ENCODE data around the gene CEACAM19. TPM values are rescaled to one million over a fixed set of nuclear protein-coding genes. Genes with fewer than 3 reads are reported as not detected.

Gene CEACAM19
- polyA plus RNA-seq, 3 donors: 7.6 TPM; not detected in 2

GRCh38 chr19:44701228-44701627 is 29.9 kb downstream of the CEACAM19 start:
- no peaks in the 10 kb centered on the region for H3K4me1 Mint-ChIP-seq
- no peak for DNase-seq
- H3K4me3 Mint-ChIP-seq: no peak overlapping the region
- no peak overlapping the region for H3K27ac Mint-ChIP-seq
- WGBS (ENCODE audit: insufficient coverage): 97% methylated on average over 11 of the region's 15 CpGs
- H3K27me3 ChIP-seq (ENCODE audit: control insufficient read depth in 2 of 2, insufficient read depth in 2 of 2, low read length in 2 of 2): peaks cover 0 to 10% of the 10 kb centered on the region in 2 donors
- H3K9me3 ChIP-seq (replicated peaks in 1 of 2; ENCODE audit: control insufficient read depth in 1 of 2, insufficient read depth in 1 of 2, low read length in 2 of 2): no peaks in the 10 kb centered on the region
- H3K27me3 Mint-ChIP-seq (ENCODE audit: low read depth in 3 of 3): peaks cover 11 to 14% (median 13%) of the 10 kb centered on the region in 3 donors
- no peak overlapping the region for H3K4me3 ChIP-seq (replicated peaks in 1 of 3; ENCODE audit: low read depth in 2 of 3, low read length in 3 of 3)
- TF ChIP-seq CTCF (IDR thresholded peaks at IDR 0.05): no peak
- no peaks in the 10 kb centered on the region for H3K4me1 ChIP-seq (ENCODE audit: control insufficient read depth in 1 of 2, insufficient read depth in 2 of 2, low read length in 2 of 2)
- H3K36me3 ChIP-seq (replicated peaks in 1 of 2; ENCODE audit: control insufficient read depth in 1 of 2, insufficient read depth in 2 of 2, low read length in 2 of 2): no peaks in the 10 kb centered on the region
- no peaks in the 10 kb centered on the region for H3K9me3 Mint-ChIP-seq
- H2AFZ ChIP-seq (ENCODE audit: insufficient read depth, low read depth, low read length, poor library complexity, severe bottlenecking): no peak overlapping the region
- intact Hi-C loops (cut with micrococcal nuclease): loop anchor here in 1 of 2 donors (5.0 kb wide), 1 partner anchor 76 kb away; the partner anchor contains the start of gene CBLC
- H3K9ac ChIP-seq (ENCODE audit: insufficient read depth, low read length, poor library complexity, severe bottlenecking): no peak overlapping the region
- no peaks in the 10 kb centered on the region for H3K36me3 Mint-ChIP-seq
- H4K20me1 ChIP-seq (ENCODE audit: insufficient read depth, low read length): no peaks in the 10 kb centered on the region
- no peak overlapping the region for H3K4me2 ChIP-seq (replicated peaks; ENCODE audit: extremely low read depth, low read length, poor library complexity, severe bottlenecking)
- no peaks in the 10 kb centered on the region for H3K79me2 ChIP-seq (ENCODE audit: insufficient read depth, low read length)
- no peak overlapping the region for H3K27ac ChIP-seq (ENCODE audit: low read depth in 1 of 2, low read length in 2 of 2)

- H3K79me2 ChIP-seq (ENCODE audit: insufficient read depth, low read length): no peaks in the 10 kb centered on the region
- intact Hi-C loops (cut with micrococcal nuclease): loop anchor here in 1 of 2 donors (5.0 kb wide), 1 partner anchor 75 kb away; the partner anchor contains the start of gene CBLC
- H4K20me1 ChIP-seq (ENCODE audit: insufficient read depth, low read length): no peaks in the 10 kb centered on the region
- no peak for TF ChIP-seq CTCF (IDR thresholded peaks at IDR 0.05)
- DNase-seq: no peak
- Mint-ChIP-seq H3K36me3 (no peaks in the 10 kb centered on the region), H3K27me3 (ENCODE audit: low read depth in 3 of 3) (peaks cover 5 to 8% (median 6%) of the 10 kb centered on the region in 3 donors), H3K4me3 (no peak overlapping the region), H3K4me1 (no peaks in the 10 kb centered on the region), H3K9me3 (no peaks in the 10 kb centered on the region), H3K27ac (peak overlapping the region in 1 of 7 donors; percentile 30)
- no peaks in the 10 kb centered on the region for H3K9me3 ChIP-seq (replicated peaks in 1 of 2; ENCODE audit: control insufficient read depth in 1 of 2, insufficient read depth in 1 of 2, low read length in 2 of 2)
- no peak overlapping the region for H3K9ac ChIP-seq (ENCODE audit: insufficient read depth, low read length, poor library complexity, severe bottlenecking)
- no peak overlapping the region for H2AFZ ChIP-seq (ENCODE audit: insufficient read depth, low read depth, low read length, poor library complexity, severe bottlenecking)
- WGBS (ENCODE audit: insufficient coverage): 91% methylated on average over 14 of the region's 17 CpGs
- no peaks in the 10 kb centered on the region for H3K4me1 ChIP-seq (ENCODE audit: control insufficient read depth in 1 of 2, insufficient read depth in 2 of 2, low read length in 2 of 2)
- no peaks in the 10 kb centered on the region for H3K36me3 ChIP-seq (replicated peaks in 1 of 2; ENCODE audit: control insufficient read depth in 1 of 2, insufficient read depth in 2 of 2, low read length in 2 of 2)
- H3K4me2 ChIP-seq (replicated peaks; ENCODE audit: extremely low read depth, low read length, poor library complexity, severe bottlenecking): no peak overlapping the region
- peaks cover 0 to 2% of the 10 kb centered on the region in 2 donors for H3K27me3 ChIP-seq (ENCODE audit: control insufficient read depth in 2 of 2, insufficient read depth in 2 of 2, low read length in 2 of 2)
- no peak overlapping the region for H3K4me3 ChIP-seq (replicated peaks in 1 of 3; ENCODE audit: low read depth in 2 of 3, low read length in 3 of 3)
- H3K27ac ChIP-seq (ENCODE audit: low read depth in 1 of 2, low read length in 2 of 2): no peak overlapping the region
Observed at GRCh38 chr19:44702551-44703176, 31.4 kb downstream of the CEACAM19 start.

Measured in CD14-positive monocyte (primary cell).